AG04449 (cell line): ENCODE results near the gene ADORA2B.

ENCODE experiments used
- CTCF ChIA-PET: fragments of 350-600 bp; formaldehyde crosslinking; extraction: SDS; loops from one replicate; lab custom pipeline; 2021; ENCODE audit warnings: antibody characterized with exemption; lab: Yijun Ruan, JAX
- POLR2A ChIA-PET: fragments of 400-600, 350-600 bp; formaldehyde crosslinking; extraction: SDS; loops from one replicate; lab custom pipeline; 2020; ENCODE audit warnings: antibody characterized with exemption, inconsistent platforms; lab: Yijun Ruan, JAX
- DNase-seq: peaks from one replicate; pipeline ENCODE4 v3.0.0-alpha.2; 2010; ENCODE audit warnings: low read depth, low spot score
- H3K4me3 ChIP-seq: 2 replicates; pipeline ENCODE4 v1.5.1; 2011; ENCODE audit warnings: low read depth, mild to moderate bottlenecking, control low read depth, low read length
- TF ChIP-seq, protein P1 (sequence below): IDR thresholded peaks from one replicate; pipeline ENCODE4 v1.5.1; 2011; ENCODE audit warnings: mild to moderate bottlenecking, moderate library complexity, low read length, control low read depth, inconsistent platforms; ENCODE audit not compliant: insufficient read depth; ENCODE audit errors: missing control alignments

ADORA2B gene

DNA sequence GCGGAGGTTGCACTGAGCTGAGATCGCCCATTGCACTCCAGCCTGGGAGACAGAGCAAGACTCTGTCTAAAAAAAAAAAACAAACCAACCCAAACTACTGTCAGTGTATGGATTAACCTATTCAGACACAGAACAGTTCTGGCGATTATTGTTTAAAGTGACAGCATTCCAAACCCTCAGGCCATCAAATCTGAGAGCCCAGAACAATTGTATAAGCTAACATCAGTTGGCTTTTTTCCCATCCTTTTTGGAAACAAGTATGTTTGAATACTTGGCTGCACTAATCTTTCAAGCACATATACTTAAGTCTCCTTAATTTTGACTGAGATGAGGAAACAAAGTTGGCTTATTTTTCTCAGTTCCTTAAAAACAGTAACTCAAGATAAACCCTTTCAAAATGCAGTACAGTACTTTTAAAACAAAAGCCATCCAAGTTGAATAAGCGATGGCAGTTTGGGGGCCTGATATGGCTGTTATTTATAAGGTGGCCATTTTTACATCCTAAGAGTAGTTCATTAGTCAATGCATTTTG lies 53.2 kb downstream of the ADORA2B start:
- no peak for DNase-seq
- ChIA-PET CTCF (interaction anchor here (0.8 to 5.0 kb wide), 7 partner anchors 22 to 170 kb away, joined by 3 to 43 read pairs (median 4); partner anchors contain the start of gene ADORA2B), POLR2A (interaction anchor here (2.6 kb wide), 1 partner anchor 53 kb away, joined by 15 read pairs; the partner anchor contains the start of gene ADORA2B)
- H3K4me3 ChIP-seq, result no peak overlapping the region
- TF ChIP-seq, protein P1, sequence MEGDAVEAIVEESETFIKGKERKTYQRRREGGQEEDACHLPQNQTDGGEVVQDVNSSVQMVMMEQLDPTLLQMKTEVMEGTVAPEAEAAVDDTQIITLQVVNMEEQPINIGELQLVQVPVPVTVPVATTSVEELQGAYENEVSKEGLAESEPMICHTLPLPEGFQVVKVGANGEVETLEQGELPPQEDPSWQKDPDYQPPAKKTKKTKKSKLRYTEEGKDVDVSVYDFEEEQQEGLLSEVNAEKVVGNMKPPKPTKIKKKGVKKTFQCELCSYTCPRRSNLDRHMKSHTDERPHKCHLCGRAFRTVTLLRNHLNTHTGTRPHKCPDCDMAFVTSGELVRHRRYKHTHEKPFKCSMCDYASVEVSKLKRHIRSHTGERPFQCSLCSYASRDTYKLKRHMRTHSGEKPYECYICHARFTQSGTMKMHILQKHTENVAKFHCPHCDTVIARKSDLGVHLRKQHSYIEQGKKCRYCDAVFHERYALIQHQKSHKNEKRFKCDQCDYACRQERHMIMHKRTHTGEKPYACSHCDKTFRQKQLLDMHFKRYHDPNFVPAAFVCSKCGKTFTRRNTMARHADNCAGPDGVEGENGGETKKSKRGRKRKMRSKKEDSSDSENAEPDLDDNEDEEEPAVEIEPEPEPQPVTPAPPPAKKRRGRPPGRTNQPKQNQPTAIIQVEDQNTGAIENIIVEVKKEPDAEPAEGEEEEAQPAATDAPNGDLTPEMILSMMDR, result no peak

DNA sequence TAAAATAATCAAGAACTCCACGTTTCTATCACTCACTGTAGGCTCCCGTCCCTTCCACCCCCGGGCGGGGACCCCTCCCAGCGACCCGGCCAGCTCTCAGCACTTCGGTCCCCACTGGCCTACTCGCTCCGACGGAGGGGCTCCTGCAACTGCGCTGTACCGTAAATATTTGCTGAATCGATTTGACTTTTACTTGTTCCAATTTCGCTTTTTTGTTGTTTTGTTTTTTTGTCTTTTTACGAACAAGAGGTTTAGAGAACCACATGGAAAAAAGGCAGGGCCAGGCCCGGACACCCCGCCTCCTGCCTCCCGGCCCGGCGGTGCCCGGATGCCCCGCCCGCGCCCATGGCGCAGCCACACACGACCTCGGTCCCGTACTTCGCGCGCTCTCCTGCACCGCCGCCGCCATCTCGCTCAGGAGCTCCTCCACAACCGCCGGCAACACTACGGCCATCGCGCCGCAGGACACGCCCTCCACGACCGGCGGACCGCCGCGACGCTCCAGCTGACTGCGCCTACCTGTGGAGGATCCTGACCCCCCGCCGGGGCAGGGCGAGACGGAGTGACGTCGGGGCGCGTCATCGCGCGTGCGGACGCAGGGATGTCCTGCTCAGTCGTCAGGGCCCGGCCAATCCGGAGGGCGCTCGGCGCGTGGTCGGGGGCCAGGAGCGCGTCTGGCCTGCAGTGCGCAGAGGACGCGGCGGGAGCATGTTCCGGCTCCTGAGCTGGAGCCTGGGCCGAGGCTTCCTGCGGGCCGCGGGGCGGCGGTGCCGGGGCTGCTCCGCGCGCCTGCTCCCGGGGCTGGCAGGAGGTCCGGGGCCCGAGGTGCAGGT lies 54.4 kb downstream of the ADORA2B start, which contains the start of the genes TTC19 and ZSWIM7:
Gene TTC19 (plus strand): TSS at position 684 of the 833 bp plus-strand sequence. CDS start 25 bp downstream, at position 709.
Gene ZSWIM7 (minus strand): TSS at position 564 of the 833 bp plus-strand sequence. CDS start 110 bp downstream, at position 454.
- peak within 1 kb of the TSS; percentile 85 for H3K4me3 ChIP-seq
- CTCF ChIA-PET, result interaction anchor here (0.6 to 4.7 kb wide), 14 partner anchors 8 to 258 kb away, joined by 3 to 34 read pairs (median 3); partner anchors contain the start of gene ADORA2B
- peak; percentile 53 for DNase-seq
- POLR2A ChIA-PET, result interaction anchor here (0.6 to 2.6 kb wide), 5 partner anchors 14 to 382 kb away, joined by 3 to 15 read pairs (median 3); partner anchors contain the start of gene ADORA2B
- TF ChIP-seq, protein P1, result no peak

DNA sequence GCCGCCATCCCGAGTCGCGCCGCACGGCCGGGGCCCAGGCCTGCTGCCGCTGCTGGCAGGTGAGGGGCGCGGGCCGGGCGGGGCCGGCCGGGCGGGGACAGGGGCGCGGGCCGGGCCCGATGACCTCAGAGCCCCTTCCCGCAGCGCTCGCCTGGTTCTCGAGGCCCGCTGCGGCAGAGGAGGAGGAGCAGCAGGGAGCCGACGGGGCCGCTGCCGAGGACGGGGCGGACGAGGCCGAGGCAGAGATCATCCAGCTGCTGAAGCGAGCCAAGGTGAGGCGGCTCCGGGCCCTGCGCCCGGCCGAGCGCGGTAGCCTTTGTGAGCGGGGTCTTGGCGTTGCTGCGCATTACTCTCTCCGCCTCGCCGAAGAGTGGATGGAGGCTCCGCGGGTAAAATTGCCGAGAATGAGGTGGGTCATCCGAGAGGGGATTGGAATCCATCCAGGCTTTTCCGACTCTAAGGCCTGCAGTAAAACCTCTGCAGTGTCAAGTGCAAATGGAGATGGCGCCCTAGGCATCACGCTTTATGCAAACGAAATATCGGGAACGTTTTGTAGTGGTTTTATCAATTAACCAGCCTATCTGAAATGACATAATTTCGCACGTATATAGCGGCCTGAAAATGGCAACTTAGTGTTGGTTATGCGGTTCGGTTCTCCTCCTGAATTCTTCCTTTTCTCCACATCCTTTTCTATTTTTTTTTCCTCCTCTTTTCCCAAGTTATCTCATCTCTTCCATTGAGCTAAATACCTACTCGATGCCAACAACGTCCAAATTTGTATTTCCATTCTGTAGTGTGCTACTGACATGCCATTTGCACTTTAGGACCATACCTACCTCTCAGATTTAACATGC lies 55.3 kb downstream of the ADORA2B start:
- DNase-seq, result no peak
- CTCF ChIA-PET, result interaction anchor here (1.0 to 4.7 kb wide), 6 partner anchors 11 to 172 kb away, joined by 3 to 34 read pairs (median 4); partner anchors contain the start of gene ADORA2B
- POLR2A ChIA-PET, result interaction anchor here (0.6 to 2.6 kb wide), 4 partner anchors 15 to 811 kb away, joined by 3 to 15 read pairs (median 3); partner anchors contain the start of gene ADORA2B
- TF ChIP-seq, protein P1, result no peak
- H3K4me3 ChIP-seq, result peak overlapping the region; percentile 85

DNA sequence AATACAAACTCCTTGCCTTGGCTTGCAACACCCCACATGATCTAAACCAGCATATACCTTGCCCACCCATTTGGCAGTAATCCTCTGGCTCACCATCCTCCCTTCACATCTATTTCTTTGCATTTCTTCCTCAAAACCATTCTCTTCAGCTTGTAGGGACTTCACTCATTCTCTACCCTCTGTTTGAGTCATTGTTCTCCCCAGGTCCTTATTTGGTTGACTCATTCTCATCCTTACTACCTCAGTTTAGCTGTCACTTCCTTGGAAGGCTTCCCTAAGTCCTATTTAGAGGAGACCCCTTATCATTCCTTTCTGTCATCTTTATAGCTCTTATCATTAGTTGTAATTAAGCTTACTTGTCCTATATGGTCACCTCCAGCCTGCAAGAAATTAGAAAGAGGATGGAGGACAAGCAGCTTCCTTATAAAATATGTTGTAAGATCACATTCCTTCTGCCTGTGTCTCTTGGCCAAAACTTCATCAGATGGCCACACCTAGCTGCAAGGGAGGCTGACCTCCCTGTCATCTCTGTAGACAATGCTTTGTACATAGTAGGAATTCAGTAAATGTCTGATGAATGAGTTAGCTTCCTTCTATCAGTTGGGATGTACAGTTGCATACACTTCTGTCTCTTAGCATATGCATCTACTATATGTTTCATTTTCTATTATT lies 56.4 kb downstream of the ADORA2B start:
- ChIA-PET CTCF (interaction anchor here (1.0 to 3.0 kb wide), 3 partner anchors 10 to 56 kb away, joined by 3 to 19 read pairs (median 4); partner anchors contain the start of gene ADORA2B), POLR2A (interaction anchor here (0.7 kb wide), 1 partner anchor 26 kb away, joined by 3 read pairs; no protein-coding TSS in a partner anchor)
- H3K4me3 ChIP-seq, result peak overlapping the region; percentile 85; the same call in 1 of the 2 replicates
- DNase-seq, result no peak
- TF ChIP-seq, protein P1, result no peak

DNA sequence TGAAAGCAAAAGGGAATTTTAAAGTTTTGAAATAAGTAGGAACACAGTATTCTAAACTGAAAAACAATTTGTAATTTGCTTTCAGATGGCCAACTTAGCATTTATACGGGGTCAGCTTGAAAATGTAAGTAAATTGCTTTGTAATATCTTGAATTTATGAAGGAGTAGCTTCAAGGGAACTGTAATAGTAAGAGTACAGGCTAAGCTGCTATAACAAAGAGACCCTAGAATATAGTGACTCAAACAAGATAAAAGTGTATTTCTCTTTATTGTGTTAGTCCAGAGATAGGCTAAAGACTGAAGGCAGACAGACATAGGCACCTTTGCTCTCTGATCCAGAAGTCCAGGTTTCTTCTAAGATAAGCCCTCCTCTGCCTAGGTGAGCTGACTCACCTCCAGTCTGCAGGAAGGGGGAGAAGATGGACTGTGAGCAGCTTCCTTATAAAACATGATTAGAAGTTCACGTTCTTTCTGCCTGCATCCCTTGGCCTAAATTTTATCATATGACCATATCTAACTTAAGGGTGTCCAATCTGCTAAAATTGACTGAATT lies 57.9 kb downstream of the ADORA2B start:
- POLR2A ChIA-PET, result no interaction called here
- CTCF ChIA-PET, result interaction anchor here (3.0 kb wide), 1 partner anchor 11 kb away, joined by 19 read pairs; no protein-coding TSS in a partner anchor
- no peak for DNase-seq
- no peak overlapping the region for H3K4me3 ChIP-seq
- TF ChIP-seq, protein P1, result no peak
